ENCODE results near the gene PIK3R1. TPM values are rescaled to one million over a fixed set of nuclear protein-coding genes. Genes with fewer than 3 reads are reported as not detected.

Gene PIK3R1
- total RNA-seq, 1 donor from 2014 or later = 24.2 TPM

DNA sequence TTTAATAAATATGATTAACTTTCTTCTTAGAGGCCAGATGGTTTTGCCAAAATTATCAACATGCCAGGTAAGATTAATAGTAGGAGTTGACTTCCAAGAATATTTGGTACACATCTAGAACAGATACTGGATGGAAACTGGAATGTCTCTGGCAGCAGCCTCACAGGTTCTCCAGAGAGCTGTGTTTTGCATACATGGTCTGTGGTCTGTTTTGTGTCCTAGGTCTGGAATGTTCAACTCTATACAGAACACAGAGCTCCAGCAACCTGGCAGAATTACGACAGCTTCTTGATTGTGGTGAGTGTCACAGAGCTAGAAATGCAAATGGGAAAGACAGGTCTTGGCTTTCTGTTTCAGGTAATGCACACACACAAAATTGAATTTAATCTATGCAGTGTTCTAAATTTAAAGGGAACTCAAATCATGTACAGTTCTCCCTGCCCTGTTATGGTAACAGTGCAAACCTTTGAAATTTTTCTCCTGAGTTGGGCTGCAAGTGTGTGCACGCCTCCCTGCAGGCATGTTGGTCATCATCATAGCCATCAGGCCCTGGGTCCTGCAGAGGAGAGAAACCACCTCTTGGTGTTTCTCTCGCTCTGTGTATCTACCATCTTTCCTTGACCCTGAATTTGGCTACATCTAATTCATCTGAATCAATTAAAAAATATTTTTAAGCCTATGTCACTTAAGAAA, 58.3 kb downstream of the PIK3R1 start:
- H3K9me3 Mint-ChIP-seq = no peaks in the 10 kb centered on the region
- H3K27ac ChIP-seq = no peak overlapping the region
- no peak overlapping the region for H3K9ac ChIP-seq
- no peaks in the 10 kb centered on the region for H3K36me3 ChIP-seq
- TF ChIP-seq, protein P1, sequence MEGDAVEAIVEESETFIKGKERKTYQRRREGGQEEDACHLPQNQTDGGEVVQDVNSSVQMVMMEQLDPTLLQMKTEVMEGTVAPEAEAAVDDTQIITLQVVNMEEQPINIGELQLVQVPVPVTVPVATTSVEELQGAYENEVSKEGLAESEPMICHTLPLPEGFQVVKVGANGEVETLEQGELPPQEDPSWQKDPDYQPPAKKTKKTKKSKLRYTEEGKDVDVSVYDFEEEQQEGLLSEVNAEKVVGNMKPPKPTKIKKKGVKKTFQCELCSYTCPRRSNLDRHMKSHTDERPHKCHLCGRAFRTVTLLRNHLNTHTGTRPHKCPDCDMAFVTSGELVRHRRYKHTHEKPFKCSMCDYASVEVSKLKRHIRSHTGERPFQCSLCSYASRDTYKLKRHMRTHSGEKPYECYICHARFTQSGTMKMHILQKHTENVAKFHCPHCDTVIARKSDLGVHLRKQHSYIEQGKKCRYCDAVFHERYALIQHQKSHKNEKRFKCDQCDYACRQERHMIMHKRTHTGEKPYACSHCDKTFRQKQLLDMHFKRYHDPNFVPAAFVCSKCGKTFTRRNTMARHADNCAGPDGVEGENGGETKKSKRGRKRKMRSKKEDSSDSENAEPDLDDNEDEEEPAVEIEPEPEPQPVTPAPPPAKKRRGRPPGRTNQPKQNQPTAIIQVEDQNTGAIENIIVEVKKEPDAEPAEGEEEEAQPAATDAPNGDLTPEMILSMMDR (IDR thresholded peaks at IDR 0.05) = no peak
- TF ChIP-seq EZH2 (IDR thresholded peaks at IDR 0.05) (no peak), EZH2phosphoT487 (IDR thresholded peaks at IDR 0.05) (no peak)
- no peaks in the 10 kb centered on the region for H3K9me3 ChIP-seq (ENCODE audit: low read depth)
- H3K4me3 ChIP-seq = no peak overlapping the region
- peaks cover 6% of the 10 kb centered on the region for H3K79me2 ChIP-seq (ENCODE audit: low read depth)
- no peak overlapping the region for H3K27ac Mint-ChIP-seq
- no peaks in the 10 kb centered on the region for H3K27me3 ChIP-seq
- H3K4me1 ChIP-seq = peaks cover 6% of the 10 kb centered on the region
- DNase-seq (ENCODE audit: low spot score) = no peak
- no peaks in the 10 kb centered on the region for H3K27me3 Mint-ChIP-seq (ENCODE audit: insufficient read depth, low read depth)
- no peak overlapping the region for H3K4me2 ChIP-seq
- H3K4me1 Mint-ChIP-seq = peaks cover 32% of the 10 kb centered on the region
- H4K20me1 ChIP-seq (ENCODE audit: low read depth) = peaks cover 3% of the 10 kb centered on the region
- no peaks in the 10 kb centered on the region for H3F3A ChIP-seq (ENCODE audit: low read depth)
- peaks cover 29% of the 10 kb centered on the region for H3K36me3 Mint-ChIP-seq
- no peak overlapping the region for H3K4me3 Mint-ChIP-seq
- H2AFZ ChIP-seq (replicated peaks) = no peak overlapping the region

DNA sequence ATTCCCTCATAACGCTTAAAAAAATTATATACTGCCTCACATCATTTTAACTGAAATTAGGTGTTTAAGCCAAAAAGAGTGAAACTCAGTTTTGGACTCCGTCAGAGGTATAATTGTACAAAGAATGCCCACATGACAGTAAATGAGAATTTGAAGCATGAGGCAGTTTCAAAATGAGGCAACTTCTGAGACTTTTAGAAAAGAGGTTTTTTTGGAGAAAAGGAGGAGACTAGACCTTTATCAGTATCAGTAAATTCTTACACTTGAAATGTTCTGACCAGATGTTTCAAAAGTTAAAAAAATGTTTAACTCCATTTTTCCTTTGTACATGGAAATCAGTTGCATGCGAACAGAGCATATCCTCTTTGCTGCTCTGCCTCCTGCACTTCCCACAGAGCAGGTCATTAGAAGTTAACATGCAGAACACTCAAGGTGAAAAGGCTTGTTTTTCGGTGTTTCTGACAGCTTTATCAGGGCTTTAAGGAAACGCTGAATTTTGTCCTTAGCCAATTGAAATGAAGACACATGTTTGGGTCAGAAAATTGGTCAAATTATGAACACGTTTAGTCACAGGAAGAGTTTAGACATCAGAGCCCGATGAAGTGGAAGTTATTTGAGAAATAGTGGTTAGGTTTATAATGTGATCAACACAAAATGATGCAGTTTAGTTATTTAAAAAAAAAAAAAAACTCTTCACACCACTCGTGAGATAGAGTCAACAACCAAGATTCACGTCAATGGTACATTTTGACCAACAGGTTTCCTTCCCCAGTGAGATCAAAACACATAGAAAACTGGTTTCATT, 59.5 kb downstream of the PIK3R1 start:
- Histone ChIP-seq H3K36me3 (no peaks in the 10 kb centered on the region), H2AFZ (replicated peaks) (no peak overlapping the region), H3K27ac (no peak overlapping the region), H3K9me3 (ENCODE audit: low read depth) (no peaks in the 10 kb centered on the region), H3K4me2 (no peak overlapping the region), H3K27me3 (no peaks in the 10 kb centered on the region), H3F3A (ENCODE audit: low read depth) (no peaks in the 10 kb centered on the region), H3K79me2 (ENCODE audit: low read depth) (peaks cover 6% of the 10 kb centered on the region), H3K4me3 (no peak overlapping the region), H3K4me1 (no peaks in the 10 kb centered on the region), H4K20me1 (ENCODE audit: low read depth) (no peaks in the 10 kb centered on the region), H3K9ac (no peak overlapping the region)
- no peak overlapping the region for H3K27ac Mint-ChIP-seq
- H3K4me3 Mint-ChIP-seq = no peak overlapping the region
- H3K36me3 Mint-ChIP-seq = peaks cover 41% of the 10 kb centered on the region
- H3K4me1 Mint-ChIP-seq = peaks cover 29% of the 10 kb centered on the region
- no peaks in the 10 kb centered on the region for H3K9me3 Mint-ChIP-seq
- no peak for DNase-seq (ENCODE audit: low spot score)
- H3K27me3 Mint-ChIP-seq (ENCODE audit: insufficient read depth, low read depth) = no peaks in the 10 kb centered on the region
- TF ChIP-seq, protein P1 (IDR thresholded peaks at IDR 0.05) = no peak
- TF ChIP-seq EZH2phosphoT487 (IDR thresholded peaks at IDR 0.05) (no peak), EZH2 (IDR thresholded peaks at IDR 0.05) (no peak)

DNA sequence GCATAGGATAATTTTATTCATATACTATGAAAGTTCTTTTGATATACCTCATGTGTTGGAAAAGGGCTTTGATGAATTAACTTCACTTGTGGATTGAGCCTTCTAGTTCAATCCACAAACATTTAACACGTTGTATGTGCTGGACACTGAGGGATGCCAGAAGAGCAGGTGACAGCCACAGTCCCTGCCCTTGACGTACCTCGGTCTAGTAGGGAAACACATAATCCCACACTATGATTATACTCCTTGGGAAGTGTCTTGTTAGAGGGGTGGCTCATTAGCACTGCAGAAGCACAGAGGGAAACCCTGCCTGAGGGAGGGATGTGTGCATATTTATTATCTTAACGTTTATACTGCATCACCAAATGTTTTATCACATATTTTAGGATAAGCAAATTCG, 61.2 kb downstream of the PIK3R1 start:
- H3K4me1 ChIP-seq = no peaks in the 10 kb centered on the region
- Mint-ChIP-seq H3K4me1 (peaks cover 24% of the 10 kb centered on the region), H3K36me3 (peaks cover 48% of the 10 kb centered on the region)

More for the DNA sequence above, 61.2 kb downstream of the PIK3R1 start:
- DNase-seq (ENCODE audit: low spot score) = no peak
- Mint-ChIP-seq H3K4me3 (no peak overlapping the region), H3K27me3 (ENCODE audit: insufficient read depth, low read depth) (no peaks in the 10 kb centered on the region), H3K9me3 (no peaks in the 10 kb centered on the region), H3K27ac (no peak overlapping the region)
- H3K36me3 ChIP-seq = no peaks in the 10 kb centered on the region
- H3K9me3 ChIP-seq (ENCODE audit: low read depth) = no peaks in the 10 kb centered on the region
- H3K9ac ChIP-seq = no peak overlapping the region
- H3K4me2 ChIP-seq = no peak overlapping the region
- H3K27me3 ChIP-seq = no peaks in the 10 kb centered on the region
- H3F3A ChIP-seq (ENCODE audit: low read depth) = no peaks in the 10 kb centered on the region
- no peaks in the 10 kb centered on the region for H4K20me1 ChIP-seq (ENCODE audit: low read depth)
- no peak overlapping the region for H3K4me3 ChIP-seq
- no peak for TF ChIP-seq EZH2 (IDR thresholded peaks at IDR 0.05)
- TF ChIP-seq, protein P1 (IDR thresholded peaks at IDR 0.05) = no peak
- no peak for TF ChIP-seq EZH2phosphoT487 (IDR thresholded peaks at IDR 0.05)
- H2AFZ ChIP-seq (replicated peaks) = no peak overlapping the region
- H3K79me2 ChIP-seq (ENCODE audit: low read depth) = peaks cover 3% of the 10 kb centered on the region
- no peak overlapping the region for H3K27ac ChIP-seq

All from neural progenitor cell (in vitro differentiated cells).